LoVo (cell line): ENCODE measurements around the gene OSBPL10.

Source experiments
- DNase-seq: peaks from one replicate; pipeline ENCODE4 v3.0.0-alpha.2; 2016; ENCODE audit warnings: low spot score

OSBPL10 gene

GRCh38 chr3:31772272-31772671, 208.8 kb downstream of the OSBPL10 start:
- DNase-seq, result no peak

GRCh38 chr3:31770822-31771326, 210.2 kb downstream of the OSBPL10 start:
- DNase-seq, result no peak

- DNase-seq, result peak; percentile 4
These were observed 212.5 kb downstream of the OSBPL10 start for GRCh38 chr3:31768479-31769125.

GRCh38 chr3:31767920-31768319, 213.1 kb downstream of the OSBPL10 start:
- DNase-seq, result no peak

GRCh38 chr3:31766669-31767068, 214.4 kb downstream of the OSBPL10 start:
- DNase-seq, result no peak

- DNase-seq, result no peak
These were observed 215.2 kb downstream of the OSBPL10 start for GRCh38 chr3:31765871-31766270.

- no peak for DNase-seq
These were observed 217.3 kb downstream of the OSBPL10 start for GRCh38 chr3:31763731-31764130.

- DNase-seq, result no peak
These were observed 218.1 kb downstream of the OSBPL10 start for GRCh38 chr3:31762888-31763351.

GRCh38 chr3:31762097-31762764, 218.8 kb downstream of the OSBPL10 start:
- DNase-seq, result no peak

GRCh38 chr3:31760654-31761053, 220.4 kb downstream of the OSBPL10 start:
- no peak for DNase-seq

- DNase-seq, result no peak
These were observed 222.6 kb downstream of the OSBPL10 start for GRCh38 chr3:31758322-31758965.

- no peak for DNase-seq
These were observed 225.0 kb downstream of the OSBPL10 start for GRCh38 chr3:31755926-31756658.

- DNase-seq, result no peak
These were observed 226.3 kb downstream of the OSBPL10 start for GRCh38 chr3:31754575-31755278.

- no peak for DNase-seq
These were observed 228.0 kb downstream of the OSBPL10 start for GRCh38 chr3:31753050-31753425.

- no peak for DNase-seq
These were observed 228.6 kb downstream of the OSBPL10 start for GRCh38 chr3:31752305-31753049.

- DNase-seq, result no peak
These were observed 230.7 kb downstream of the OSBPL10 start for GRCh38 chr3:31750341-31750740.

GRCh38 chr3:31748933-31749295, 232.1 kb downstream of the OSBPL10 start:
- no peak for DNase-seq

- no peak for DNase-seq
These were observed 232.7 kb downstream of the OSBPL10 start for GRCh38 chr3:31748281-31748932.

- no peak for DNase-seq
These were observed 233.3 kb downstream of the OSBPL10 start for GRCh38 chr3:31747785-31748184.

GRCh38 chr3:31744913-31745312, 236.1 kb downstream of the OSBPL10 start:
- DNase-seq, result no peak
